Stimulated activated CD4-positive, alpha-beta T cell treated with anti-CD3 and anti-CD28 coated beads, Interleukin-15, amount 100 ng/mL, for 48 hours (primary cell): ENCODE results near the gene FHIT.
"Not testable (repeated sequence)": the region's sequence is repeated elsewhere in the genome, so short reads cannot be mapped to it uniquely, and the experiment has no call there.

Experiments used
- DNase-seq, 2 donors: peaks; one replicate each; pipeline ENCODE4 v3.0.0-alpha.2; 2020; ENCODE audit warnings: low read depth in 2 of 2

The FHIT gene

GRCh38 chr3:61060411-61060861 is 190.8 kb downstream of the FHIT start:
- DNase-seq, result no peak

GRCh38 chr3:61058836-61059235 is 192.4 kb downstream of the FHIT start:
- no peak for DNase-seq

- no peak for DNase-seq
Measured at GRCh38 chr3:61057464-61057863, 193.8 kb downstream of the FHIT start.

- no peak for DNase-seq
Measured at GRCh38 chr3:61055447-61055846, 195.8 kb downstream of the FHIT start.

- DNase-seq, result no peak
Measured at GRCh38 chr3:61053781-61054496, 197.3 kb downstream of the FHIT start.

GRCh38 chr3:61052851-61053250 is 198.4 kb downstream of the FHIT start:
- no peak for DNase-seq

GRCh38 chr3:61051666-61052065 is 199.6 kb downstream of the FHIT start:
- DNase-seq, result no peak

GRCh38 chr3:61045169-61045568 is 206.1 kb downstream of the FHIT start:
- DNase-seq, result not testable (repeated sequence)

- DNase-seq, result no peak
Measured at GRCh38 chr3:61043156-61043555, 208.1 kb downstream of the FHIT start.

- no peak for DNase-seq
Measured at GRCh38 chr3:61040618-61041017, 210.6 kb downstream of the FHIT start.

- DNase-seq, result no peak
Measured at GRCh38 chr3:61035573-61035972, 215.7 kb downstream of the FHIT start.

- no peak for DNase-seq
Measured at GRCh38 chr3:61032991-61033390, 218.3 kb downstream of the FHIT start.

- DNase-seq, result no peak
Measured at GRCh38 chr3:61031503-61031902, 219.7 kb downstream of the FHIT start.

- DNase-seq, result no peak
Measured at GRCh38 chr3:61030469-61031035, 220.7 kb downstream of the FHIT start.

- DNase-seq, result no peak
Measured at GRCh38 chr3:61029194-61029593, 222.1 kb downstream of the FHIT start.

GRCh38 chr3:61018807-61019206 is 232.4 kb downstream of the FHIT start:
- no peak for DNase-seq

- not testable (repeated sequence) for DNase-seq
Measured at GRCh38 chr3:61017028-61017427, 234.2 kb downstream of the FHIT start.

- no peak for DNase-seq
Measured at GRCh38 chr3:61015859-61016258, 235.4 kb downstream of the FHIT start.

- no peak for DNase-seq
Measured at GRCh38 chr3:61015408-61015807, 235.8 kb downstream of the FHIT start.

- no peak for DNase-seq
Measured at GRCh38 chr3:61008998-61009380, 242.3 kb downstream of the FHIT start.

- no peak for DNase-seq
Measured at GRCh38 chr3:61008153-61008997, 242.9 kb downstream of the FHIT start.

- DNase-seq, result no peak
Measured at GRCh38 chr3:61005591-61005990, 245.7 kb downstream of the FHIT start.

GRCh38 chr3:60998858-60999257 is 252.4 kb downstream of the FHIT start:
- DNase-seq, result no peak
